ENCODE measurements around the gene EEF1AKMT3.

DNA sequence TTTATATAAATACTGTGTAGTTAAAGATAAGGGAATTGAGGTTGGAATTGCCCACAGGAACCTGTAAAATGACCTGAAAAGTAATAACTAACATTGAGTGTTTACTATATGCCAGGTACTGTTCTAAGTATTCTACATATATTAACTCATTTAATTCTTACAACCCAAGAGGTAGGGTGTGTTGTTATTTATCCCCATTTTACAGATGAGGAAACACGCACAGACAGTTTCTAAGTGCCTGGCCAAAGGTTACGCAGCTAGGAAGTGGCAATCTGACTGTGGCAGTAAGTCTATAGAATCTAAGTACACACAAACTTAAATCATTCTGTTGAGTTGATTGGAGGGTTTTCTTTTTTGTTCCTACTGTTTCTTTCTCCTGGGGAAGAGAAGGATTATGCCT lies 28.6 kb upstream of the EEF1AKMT3 start:
- TF ChIP-seq BHLHE40 (IDR thresholded peaks at IDR 0.05; ENCODE audit: borderline replicate concordance) (no peak), FOXA1 (IDR thresholded peaks at IDR 0.05) (no peak), ARNT (IDR thresholded peaks at IDR 0.05) (no peak), NFRKB (IDR thresholded peaks at IDR 0.05) (no peak), SP1 (IDR thresholded peaks at IDR 0.05) (no peak), TARDBP (IDR thresholded peaks at IDR 0.05) (no peak), FOXM1 (IDR thresholded peaks at IDR 0.05; ENCODE audit: borderline replicate concordance) (no peak), SUZ12 (IDR thresholded peaks at IDR 0.05) (no peak), ELF4 (IDR thresholded peaks at IDR 0.05) (no peak)
